Testis (tissue), 2 donors: ENCODE data around the gene SCNN1A.

Experiments used
- CTCF ChIP-seq, 3 experiments: fragments of 450-650 bp in 2 of 3; fragments of 200-600 bp in 1 of 3; sonication (generic) in 1 of 3; IDR thresholded peaks; one replicate each; pipeline ENCODE4 v1.5.1; 2016 to 2019; ENCODE audit warnings: antibody characterized with exemption in 3 of 3, mild to moderate bottlenecking in 2 of 3, moderate library complexity in 1 of 3
- POLR2A ChIP-seq: fragments of 450-650 bp; IDR thresholded peaks from one replicate; pipeline ENCODE4 v1.6.1; 2017; ENCODE audit warnings: antibody characterized with exemption, mild to moderate bottlenecking, moderate library complexity

- no peak for TF ChIP-seq CTCF (IDR thresholded peaks at IDR 0.05)
- no peak for TF ChIP-seq POLR2A
These were observed 51.2 kb downstream of the SCNN1A start for GRCh38 chr12:6323995-6324711.
